Breast epithelium (tissue), 3 donors: ENCODE results near the gene LRIG3.

Experiments used
- CTCF ChIP-seq, 3 donors: fragments of 450-650 bp; IDR thresholded peaks; one replicate each; pipeline ENCODE4 v1.5.1; 2016 to 2017; ENCODE audit warnings: antibody characterized with exemption in 3 of 3, mild to moderate bottlenecking in 3 of 3, moderate library complexity in 3 of 3
- POLR2A ChIP-seq: fragments of 450-650 bp; IDR thresholded peaks from one replicate; pipeline ENCODE4 v1.6.1; 2016; ENCODE audit warnings: antibody characterized with exemption, mild to moderate bottlenecking, moderate library complexity

DNA sequence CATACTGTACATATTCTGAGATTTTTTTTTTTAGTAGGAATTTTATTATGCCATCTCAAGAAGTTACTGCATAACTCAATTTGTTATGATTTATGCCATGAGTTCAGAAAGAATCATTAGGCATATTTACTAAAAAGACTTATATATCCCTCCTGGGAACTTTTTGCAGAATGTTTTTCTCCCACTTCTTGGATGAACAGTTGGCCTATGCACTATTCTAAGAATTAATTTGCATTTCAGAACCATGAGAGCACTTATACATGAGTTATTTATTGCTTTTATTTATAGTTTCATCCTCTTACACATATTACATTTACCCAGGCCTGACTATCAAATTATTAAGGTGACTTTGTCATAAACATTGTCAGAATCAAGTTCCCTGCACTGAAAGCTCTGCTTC is 6.3 kb upstream of the LRIG3 start:
- TF ChIP-seq CTCF (IDR thresholded peaks at IDR 0.05) = no peak
- no peak for TF ChIP-seq POLR2A
